SIG-M5 treated with dmso at 0.1 percent for 504 hours (cell line): ENCODE measurements around the gene PRKCQ.

ENCODE experiments used
- DNase-seq: peaks from one replicate; lab custom pipeline; 2025; ENCODE audit not compliant: unreplicated experiment; lab: John Stamatoyannopoulos, UW

The PRKCQ gene

DNA sequence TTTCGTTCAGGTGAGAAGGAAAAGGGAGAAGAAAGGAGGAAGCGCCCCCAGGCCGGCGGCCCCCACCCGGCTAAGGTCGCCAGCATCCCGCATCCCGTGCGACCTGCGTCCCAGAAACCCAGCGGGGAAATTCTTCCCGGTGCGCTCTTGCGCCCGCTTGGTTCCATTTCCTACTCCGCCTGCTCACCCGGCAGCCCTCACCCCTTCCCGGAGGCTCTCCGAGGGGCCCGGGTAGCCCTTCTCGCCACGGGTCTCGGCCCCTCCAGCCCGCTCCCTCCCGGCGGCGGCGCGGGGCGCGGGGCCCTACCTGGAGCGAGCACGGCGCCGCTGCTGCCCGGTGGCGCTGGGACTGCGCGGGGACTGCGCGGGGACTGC, at the start of gene PRKCQ:
TSS of gene PRKCQ (minus strand) at position 373 of the 375 bp plus-strand sequence. CDS start 65,141 bp downstream, outside the sequence.
- DNase-seq, result no peak

DNA sequence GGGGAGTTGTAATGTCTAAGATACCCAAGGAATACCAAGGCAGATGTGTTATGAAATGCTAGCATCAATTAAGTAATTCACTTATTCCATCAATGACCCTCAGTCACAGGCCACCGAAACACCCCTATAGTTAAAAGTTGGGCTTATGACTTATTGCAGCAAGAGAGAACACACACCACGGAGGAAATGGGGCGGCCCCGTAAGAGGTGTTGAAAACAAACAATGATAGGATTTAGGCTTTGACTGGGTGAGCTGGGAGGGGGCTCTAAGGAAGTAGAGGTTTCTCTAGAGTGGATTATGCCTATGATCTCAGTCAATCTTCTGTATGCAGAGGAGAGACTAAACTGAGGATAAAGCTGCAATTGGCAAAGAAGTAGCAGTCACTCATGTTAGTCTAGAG, 45.4 kb upstream of the PRKCQ start:
- no peak for DNase-seq

DNA sequence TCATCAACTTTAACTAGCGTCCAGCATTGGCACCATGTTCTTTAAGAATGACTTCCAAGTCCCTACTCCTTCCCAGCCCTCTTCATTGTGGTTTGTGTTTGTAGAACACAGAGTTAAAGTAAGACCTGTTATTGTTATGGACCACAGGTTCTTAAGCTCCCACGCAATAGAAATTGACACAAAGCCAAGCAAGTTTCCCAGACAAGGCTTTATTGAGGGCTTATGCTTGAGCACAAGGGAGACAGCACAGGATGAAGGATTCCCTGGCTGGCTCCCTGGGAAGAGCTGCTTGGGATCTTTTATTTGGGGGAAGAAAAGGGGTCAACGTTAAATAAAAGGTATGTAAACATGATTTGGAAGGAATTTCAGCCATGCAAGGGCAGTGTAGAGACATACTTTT, 44.3 kb upstream of the PRKCQ start:
- DNase-seq, result no peak

- no peak for DNase-seq
Observed at GRCh38 chr10:6622921-6623320, 42.8 kb upstream of the PRKCQ start.

GRCh38 chr10:6621536-6621935, 41.5 kb upstream of the PRKCQ start:
- no peak for DNase-seq

- DNase-seq, result no peak
Observed at GRCh38 chr10:6619660-6620059, 39.6 kb upstream of the PRKCQ start.

DNA sequence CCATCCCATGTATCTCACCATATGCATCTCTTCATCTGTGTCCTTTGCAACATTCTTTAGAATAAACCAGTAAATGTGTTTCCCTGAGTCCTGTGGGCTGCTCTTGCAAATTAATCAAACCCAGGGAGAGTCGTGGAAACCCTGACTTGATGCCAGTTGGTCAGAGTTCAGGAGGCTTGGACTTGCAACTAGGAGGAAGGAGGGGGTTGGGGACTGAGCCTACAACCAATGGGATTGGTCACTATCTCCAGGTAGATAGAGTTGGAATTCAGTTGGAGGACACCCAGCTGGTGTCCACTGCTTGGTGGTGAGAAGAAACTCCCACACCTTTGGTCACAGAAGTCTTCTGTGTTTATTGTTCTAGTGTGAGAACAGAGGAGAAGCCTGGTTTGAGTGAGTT, 38.3 kb upstream of the PRKCQ start:
- no peak for DNase-seq

DNA sequence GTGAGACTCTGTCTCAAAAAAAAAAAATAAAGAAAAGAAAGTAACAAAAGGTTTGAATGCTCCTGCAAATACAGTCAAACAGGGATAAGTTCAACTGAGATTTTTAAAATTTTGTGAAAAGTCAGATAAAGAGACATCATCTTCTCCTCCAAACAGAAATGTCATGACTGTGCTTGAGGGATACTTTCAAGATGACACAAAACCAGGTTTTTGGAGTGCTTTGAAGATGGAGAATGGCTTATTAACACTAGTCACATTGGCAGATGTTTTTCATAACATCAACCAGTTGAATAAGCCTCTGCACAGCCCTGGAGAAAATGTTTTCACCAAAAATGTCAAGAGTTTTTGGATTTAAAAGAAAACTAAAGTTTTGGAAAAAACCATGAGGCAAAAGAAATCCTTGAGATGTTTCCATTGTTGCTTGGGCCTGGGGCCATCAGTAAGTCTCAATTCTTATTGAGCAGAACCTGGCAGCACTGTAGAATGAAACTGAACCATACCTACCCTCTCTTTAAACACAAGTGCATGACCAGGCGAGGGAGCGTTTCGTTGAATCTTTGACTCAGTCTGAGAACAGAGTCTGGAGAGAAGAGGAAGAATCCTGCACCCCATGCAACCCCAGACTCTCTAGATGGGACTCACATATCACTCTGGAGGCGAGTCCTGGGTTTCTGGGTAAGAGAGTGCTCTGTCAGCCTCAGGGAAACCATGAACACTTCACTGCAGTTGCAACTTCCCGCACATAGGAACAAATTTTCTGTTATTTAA, 37.4 kb upstream of the PRKCQ start:
- no peak for DNase-seq

GRCh38 chr10:6615971-6616370, 35.9 kb upstream of the PRKCQ start:
- DNase-seq, result no peak

- no peak for DNase-seq
Observed at GRCh38 chr10:6612371-6612770, 32.3 kb upstream of the PRKCQ start.

- no peak for DNase-seq
Observed at GRCh38 chr10:6610647-6611046, 30.6 kb upstream of the PRKCQ start.

- no peak for DNase-seq
Observed at GRCh38 chr10:6609625-6610024, 29.5 kb upstream of the PRKCQ start.

GRCh38 chr10:6607778-6608177, 27.7 kb upstream of the PRKCQ start:
- DNase-seq, result no peak

GRCh38 chr10:6607182-6607581, 27.1 kb upstream of the PRKCQ start:
- no peak for DNase-seq

GRCh38 chr10:6603142-6604125, 23.4 kb upstream of the PRKCQ start:
- DNase-seq, result no peak

DNA sequence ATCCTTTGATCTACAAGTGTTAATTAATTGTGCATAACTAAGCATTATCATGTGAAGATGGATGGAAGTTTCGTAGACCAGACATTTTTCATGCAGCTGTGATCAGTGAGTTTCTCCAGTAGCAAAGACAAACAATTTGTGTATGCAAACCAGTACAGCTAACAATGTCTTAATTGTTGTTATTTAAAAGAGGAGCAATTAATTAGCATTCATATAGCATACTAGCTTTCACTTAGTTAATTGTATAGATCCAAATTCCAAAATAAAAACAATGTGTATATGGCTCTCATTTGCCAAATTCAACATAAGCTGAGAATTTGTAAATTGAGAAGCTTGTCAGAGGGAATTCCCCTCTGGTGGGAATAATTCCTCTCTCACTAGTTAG, 22.6 kb upstream of the PRKCQ start:
- no peak for DNase-seq

DNA sequence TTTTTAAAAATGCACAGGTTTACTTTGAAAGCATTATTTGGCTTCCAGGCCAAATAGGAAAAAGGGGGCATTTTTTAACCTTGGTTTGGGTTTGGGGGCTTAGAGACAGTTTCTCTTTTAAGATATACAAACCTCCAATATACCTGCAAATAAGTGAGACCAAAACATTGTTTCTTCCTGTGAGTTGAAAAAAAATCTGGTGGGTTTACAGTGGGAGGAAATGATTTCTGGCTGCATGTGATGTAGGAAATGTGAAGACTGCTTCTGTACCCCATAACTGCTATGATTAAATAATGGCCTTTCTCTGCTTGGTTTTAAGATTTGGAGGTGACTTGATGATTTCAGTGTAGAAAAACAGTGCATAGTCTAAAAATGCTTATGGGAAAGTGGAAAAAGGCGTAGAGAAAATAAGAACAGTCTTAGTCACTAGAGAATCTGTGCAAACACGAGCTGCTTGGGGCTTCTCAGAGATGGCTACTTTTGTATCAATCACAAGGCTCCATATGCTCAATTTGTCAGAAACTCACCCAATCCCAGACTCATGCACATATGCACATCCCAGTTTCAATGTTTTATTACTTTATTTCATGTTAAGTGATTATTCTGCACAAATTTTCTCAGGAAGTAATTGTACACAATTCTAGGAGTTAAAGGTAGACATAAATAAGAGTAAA, 22.1 kb upstream of the PRKCQ start:
- DNase-seq, result no peak

DNA sequence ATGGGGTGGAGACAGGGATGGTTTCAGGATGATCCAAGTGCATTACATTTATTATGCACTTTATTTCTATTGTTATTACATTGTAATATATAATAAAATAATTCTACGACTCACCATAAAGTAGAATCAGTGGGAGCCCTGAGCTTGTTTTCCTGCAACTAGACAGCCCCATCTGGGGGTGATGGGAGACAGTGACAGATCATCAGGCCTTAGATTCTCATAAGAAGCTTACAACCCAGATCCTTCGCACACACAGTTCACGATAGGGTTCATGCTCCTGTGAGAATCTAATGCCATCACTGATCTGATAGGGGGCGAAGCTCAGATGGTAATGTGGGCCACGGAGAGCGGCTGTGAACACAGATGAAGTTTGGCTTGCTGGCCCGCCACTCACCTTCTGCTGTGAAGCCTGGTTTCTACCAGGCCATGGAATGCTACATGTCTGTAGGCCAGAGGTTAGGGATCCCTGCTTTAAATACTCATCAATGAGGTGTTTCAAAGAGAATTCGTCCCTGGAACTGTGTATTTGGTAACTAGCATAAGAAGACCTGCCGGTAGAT, 21.2 kb upstream of the PRKCQ start:
- no peak for DNase-seq

DNA sequence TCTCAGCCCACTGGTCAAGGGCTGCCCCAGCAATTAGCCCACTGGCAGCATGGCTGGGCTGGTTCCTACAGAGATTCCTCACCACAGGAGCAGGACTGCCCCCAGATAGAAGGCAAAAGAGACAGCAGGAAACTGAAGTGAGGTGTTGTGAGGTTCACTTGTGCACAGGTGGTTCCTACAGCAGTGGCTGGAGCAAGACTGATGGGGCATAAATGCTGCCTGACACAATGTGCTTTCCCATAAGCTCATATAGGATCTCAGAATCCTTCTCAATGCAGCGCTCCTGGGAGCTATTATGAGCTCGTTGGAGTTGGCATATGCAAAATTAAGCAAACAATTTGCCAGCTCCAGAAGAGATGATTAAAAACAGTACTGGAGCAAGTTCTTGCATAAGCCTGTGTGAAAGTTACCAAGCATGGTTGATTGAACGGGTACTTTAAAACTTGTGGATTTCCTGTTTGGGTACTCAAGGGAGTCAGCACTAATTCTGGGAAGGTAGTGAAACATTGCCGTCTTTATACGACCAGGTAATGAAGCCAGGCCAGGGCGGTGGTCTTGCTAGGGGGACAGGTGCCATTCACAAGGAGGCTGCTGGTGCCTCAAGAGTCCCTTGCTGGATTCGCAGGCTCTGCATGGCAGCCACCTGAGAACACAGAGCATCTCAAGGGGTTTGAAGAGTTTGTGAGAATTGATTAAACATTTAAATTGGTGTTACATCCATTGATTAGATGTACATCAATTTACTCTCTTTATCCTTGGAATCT, 20.3 kb upstream of the PRKCQ start:
- DNase-seq, result no peak

DNA sequence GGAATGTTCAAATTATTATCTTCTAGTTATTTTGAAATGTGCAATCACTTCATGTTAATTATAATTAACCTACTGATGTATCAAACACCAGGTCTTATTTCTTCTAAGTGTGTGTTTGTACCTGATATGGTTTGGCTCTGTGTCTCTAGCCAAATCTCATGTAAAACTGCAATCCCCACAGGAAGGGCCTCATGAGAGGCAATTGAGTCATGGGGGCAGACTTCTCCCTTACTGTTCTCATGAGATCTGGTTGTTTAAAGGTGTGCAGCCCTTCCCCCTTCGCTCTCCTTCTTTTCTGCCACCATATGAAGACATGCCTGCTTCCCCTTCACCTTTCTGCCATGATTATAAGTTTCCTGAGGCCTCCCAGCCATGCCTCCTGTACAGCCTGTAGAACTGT, 18.6 kb upstream of the PRKCQ start:
- DNase-seq, result no peak

DNA sequence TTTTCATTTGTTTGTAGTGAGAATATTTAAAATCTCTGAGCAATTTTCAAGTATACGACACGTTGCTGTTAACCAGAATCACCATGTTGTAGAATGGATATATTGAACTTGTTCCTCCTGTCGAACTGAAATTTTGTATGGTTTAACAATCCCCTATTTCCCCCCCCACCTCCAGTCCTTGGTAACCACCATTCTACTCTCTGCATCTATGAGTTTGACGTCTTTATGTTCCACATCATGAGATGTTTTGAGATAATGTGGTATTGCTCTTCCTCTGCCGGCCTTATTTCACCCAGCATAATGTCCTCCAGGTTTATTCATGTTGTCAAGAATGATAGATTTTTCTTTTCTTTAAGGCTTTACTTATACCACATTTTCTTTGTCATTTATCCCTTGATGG, 17.4 kb upstream of the PRKCQ start:
- DNase-seq, result no peak
